Measurements from ENCODE around the gene GABRG3.
"Not testable (repeated sequence)": the region's sequence is repeated elsewhere in the genome, so short reads cannot be mapped to it uniquely, and the experiment has no call there.

Gene GABRG3

DNA sequence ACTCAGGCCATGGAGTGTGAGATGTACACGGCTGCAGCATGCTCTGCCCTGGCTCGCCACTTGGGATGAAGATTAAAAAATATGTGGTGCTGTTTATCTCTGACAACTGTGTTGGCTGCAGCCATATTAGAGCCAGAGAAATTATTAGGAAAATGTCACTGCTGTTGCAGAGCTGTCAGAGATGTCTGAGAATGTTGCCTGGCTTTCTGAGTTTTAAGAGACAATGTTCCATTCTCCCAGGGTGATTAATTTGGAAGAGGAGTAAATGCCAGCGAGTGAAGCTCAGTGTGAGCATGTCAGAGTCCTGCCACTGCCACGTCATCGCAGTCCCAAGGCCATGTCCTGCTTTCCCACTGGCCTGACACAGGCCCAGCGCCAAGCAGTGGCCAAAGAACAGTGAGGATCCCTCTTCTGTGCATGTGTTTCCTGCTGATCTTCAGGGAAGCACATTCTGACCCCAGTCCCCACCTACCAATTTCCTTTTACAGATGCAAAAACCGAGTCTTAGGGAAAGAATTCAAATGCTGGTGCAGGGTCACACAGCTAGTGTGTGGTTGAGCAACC is 370.9 kb downstream of the GABRG3 start:
- DNase-seq (ENCODE audit: low read depth): no peak

DNA sequence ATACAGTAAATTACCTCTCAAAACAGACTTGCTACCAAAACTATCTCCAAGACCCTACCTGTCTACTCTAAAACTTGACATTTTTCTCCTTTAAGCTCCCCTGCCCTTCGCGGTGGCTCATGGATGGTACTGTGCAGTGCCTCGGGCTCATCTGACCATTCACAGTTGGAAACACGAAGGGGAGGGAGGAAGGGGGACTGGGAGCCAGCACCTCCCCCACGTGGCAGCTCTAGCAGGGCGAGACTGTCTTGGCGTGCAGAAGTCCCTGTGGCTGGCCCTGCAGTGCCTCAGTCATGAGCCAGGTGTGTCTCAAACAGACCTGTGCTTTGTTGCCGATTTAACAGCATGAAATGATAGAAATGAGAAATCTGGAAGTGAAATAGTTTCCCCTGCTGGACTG is 372.0 kb downstream of the GABRG3 start:
- no peak for DNase-seq (ENCODE audit: low read depth)

DNA sequence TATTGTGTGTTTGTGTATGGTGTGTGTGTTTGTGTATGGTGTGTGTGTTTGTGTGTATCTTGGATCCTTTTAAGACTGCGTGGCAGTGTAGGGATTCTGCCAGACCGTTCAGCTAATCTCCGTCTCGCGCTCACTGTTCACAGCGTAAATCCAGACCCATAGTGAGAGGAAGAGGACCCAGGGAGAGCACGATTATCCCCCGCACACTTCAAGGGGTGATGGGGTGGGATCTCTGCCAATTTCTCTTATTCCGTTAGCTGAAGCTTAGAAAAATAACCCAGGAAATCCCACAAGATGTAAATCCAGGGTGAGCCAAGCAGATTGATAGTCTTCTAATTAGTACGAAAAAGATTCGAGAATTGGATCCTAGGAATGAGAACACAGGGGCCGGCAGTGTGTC is 381.2 kb downstream of the GABRG3 start:
- no peak for DNase-seq (ENCODE audit: low read depth)

DNA sequence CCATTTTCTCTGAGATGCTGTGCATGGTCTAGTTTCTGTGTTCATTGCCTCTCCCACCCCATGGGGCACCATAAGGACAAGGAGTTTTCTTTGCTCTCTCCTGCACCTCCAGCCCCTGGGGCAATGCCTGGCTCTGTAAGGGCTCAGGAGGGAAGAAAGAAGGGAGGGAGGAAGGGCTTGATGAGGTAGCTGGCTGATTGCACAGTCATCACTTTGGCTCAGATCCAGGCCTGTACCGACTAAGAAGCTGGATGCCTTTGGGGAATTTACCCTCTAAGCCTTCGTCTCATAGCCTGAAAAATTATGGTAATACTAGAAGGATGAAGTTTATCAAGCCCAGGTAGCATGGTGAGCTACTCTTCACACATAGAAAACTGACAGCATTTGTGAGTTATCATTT is 382.9 kb downstream of the GABRG3 start:
- DNase-seq (ENCODE audit: low read depth): no peak

DNA sequence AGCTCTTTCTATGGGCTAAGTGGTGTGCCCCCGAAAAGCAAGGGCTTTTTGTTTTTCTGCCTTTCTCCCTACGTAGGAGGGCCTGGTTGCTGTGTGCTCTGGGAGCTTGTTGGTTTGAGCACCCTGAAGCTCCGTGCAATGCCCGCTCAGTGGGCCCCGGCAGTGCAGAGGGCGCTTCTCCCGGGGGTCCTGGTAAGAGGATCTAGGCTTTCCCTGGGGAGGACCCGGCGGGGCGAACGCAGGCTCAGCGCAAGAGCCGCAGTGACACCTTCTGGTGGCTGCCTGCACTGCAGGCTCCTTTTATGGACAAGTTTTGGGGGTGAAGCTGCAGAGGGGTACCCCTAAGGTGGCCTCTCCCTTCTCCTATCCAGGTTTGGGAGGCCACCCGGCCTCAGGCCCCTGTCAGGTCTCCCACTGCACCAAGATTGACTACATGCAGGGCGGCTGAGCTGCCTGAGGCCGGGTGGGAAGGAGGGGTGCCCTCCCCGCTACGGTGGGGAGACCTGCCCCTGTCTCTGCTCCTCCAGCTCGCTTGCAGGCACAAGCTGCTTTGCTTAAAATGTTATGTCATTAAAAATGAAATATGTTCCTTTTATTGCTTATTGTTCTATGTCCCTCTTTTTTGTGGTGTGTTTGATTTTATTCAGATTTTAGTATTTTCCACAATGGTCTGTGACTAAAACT is 387.9 kb downstream of the GABRG3 start:
- DNase-seq (ENCODE audit: low read depth): no peak

DNA sequence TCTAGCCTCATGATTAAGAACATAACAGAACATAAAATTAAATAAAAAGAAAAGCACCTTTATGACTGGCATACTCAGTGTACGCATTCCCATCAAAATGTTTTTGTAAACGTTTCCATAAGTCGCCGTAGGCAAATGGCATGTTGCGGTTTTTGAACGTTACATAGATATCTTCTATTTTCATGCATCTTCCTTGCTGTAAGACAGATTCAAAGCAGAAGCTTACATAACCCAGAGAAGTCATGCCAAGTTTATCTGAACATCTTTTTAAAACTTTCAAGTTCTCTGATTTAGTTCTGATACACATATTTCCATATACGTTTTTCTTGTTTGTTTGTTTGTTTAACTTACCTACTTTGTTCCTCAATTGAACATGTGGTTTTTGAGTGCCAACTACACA is 388.6 kb downstream of the GABRG3 start:
- no peak for DNase-seq (ENCODE audit: low read depth)

DNA sequence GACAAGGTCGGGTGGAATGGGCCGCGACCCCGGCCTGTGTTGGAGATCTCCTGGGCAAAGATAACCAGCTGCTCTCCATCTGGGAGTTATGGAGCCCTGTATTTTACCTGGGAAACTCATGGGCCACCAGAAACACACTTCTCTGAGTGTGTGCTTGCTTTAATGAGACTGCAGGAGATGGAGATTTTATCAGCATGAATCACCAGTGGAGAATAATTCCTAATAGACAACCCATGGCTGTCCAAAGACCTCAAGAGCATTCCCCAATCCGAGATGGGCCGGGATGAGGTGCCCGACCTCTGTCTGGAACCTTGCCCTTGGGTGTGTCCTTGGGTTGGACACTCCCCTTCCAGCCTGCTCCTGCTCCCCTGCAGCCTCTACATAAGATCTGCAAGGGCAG is 389.3 kb downstream of the GABRG3 start:
- no peak for DNase-seq (ENCODE audit: low read depth)

DNA sequence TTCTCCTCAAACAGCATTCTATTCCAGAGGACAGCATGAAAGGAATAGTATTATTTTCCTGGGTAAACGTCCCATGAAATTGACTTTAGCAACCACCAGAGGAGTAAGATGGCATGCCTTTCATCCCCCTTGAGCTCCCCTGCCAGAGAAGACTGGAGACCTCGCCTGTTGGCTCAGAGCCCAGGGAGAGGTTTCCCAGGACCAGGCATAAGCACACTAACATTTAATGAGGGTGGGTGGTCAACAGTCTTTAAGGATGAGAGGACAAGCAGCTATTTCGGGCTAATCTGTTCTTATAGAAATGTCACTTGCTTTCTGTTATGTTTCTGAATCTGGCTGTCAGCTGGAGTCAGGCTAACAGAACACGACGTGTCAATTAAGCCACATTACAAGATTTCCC is 390.5 kb downstream of the GABRG3 start:
- DNase-seq (ENCODE audit: low read depth): no peak

DNA sequence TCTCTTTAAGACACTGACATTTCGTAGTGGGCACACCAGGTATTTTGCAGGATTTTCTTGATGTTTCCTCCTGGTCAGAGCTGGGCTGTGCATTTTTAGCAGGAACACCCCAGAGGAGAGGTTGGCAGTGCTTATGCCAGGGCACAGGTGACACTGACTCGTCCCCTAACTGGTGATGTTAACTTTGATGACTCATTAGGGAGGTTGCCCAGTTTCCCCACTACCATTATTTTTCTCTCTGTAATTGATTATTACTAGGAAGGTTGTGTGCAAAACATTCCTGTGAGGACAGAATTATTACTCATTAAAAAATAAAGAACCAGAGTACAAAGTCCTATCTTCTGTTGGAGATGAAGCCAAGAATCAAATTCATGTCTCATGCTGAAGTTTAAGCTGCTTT is 394.5 kb downstream of the GABRG3 start:
- DNase-seq (ENCODE audit: low read depth): no peak

DNA sequence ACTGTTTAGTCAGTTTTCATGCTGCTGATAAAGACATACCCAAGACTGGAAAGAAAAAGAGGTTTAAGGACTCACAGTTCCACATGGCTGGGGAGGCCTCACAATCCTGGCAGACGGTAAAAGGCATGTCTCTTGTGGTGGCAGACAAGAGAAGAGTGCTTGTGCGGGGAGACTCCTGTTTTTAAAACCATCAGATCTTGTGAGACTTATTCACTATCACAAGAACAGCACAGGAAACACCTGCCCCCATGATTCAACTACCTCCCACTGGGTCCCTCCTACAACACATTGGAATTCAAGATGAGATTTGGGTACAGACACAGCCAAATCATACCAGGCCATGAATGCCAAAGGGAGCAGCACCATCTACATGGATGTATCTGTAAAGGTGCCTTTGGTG is 406.4 kb downstream of the GABRG3 start:
- not testable (repeated sequence) for DNase-seq (ENCODE audit: low read depth)

DNA sequence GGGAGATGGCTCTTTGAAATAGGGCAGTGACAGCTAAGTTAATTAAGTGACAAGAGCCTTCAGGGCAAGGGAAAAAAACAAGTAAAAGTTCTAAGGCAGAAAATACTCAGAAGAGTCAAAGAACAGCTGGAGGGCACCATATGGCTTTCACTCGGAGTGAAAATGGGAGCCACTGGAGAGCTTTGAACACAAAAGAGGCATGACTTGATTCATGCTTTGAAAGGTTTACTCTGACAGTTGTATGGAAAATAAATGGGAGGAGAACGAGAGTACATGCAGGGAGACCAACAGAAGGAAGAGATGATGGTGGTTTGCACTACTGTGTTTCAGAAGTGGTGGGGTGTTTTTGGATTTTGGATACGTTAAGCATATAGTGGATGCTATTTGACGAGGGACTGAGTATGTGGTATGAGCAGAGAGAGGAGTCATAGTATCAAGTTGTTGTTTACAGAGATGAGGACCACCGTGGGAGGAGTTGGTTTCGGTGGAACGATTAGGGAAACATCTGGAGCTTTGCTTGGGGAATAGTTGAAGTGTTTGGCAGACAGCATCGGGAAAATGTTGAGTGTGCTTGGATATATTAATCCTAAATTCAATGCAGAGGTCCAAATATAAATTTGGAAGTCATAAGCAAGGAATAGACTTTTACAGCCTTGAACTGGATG is 411.5 kb downstream of the GABRG3 start:
- no peak for DNase-seq (ENCODE audit: low read depth)

DNA sequence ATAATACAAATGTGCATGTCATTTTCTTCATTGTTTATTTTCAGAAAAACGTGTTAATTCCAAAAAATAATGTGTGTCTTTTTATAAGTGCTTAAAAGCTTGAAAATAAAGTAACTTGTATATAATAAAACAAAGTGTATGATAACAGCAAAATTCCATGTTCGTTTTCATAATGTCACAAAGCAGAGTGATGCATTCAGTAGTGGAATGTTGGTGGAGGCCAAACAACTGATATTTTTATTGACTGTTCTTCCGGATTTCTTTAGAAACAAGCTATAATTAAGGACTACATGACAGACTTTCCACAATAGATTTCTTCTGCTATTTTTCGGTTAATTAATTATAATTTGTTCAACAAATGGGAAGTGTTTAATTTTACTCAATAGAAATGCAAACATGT is 412.7 kb downstream of the GABRG3 start:
- no peak for DNase-seq (ENCODE audit: low read depth)

DNA sequence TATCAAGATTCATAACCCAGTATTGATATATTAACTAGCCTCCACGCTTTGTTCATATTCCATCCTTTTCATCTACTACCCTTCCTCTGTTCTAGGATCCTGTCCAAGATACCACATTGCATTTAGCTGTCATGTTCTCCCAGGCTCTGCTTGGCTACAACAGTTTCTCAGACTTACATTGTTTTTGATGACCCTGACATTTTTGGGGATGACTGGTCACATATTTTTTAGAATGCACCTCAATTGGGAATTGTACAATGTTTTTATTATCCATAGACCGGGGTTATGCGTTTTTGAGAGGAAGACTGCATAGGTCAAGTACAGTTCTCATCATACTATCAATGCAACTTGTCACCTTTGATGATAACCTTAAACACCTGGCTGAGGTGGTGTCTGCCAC is 421.2 kb downstream of the GABRG3 start:
- DNase-seq (ENCODE audit: low read depth): no peak

DNA sequence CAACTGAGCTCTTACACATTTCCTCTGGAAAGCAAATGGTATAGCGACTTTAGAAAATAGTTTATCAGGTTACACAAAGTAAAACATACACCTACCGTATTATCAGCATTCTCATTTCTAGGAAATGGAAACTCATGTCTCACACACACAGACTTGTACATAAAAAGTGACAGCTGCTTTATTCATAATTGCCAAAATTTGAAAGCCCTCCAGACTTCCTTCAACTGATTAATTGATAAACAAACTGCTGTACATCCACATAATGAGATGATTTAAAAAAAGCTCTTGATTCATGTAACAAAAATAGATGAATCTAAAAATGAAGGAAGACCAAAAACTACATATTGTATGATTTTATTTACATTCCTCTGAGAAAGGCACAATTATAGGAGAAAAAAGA is 425.5 kb downstream of the GABRG3 start:
- DNase-seq (ENCODE audit: low read depth): no peak

DNA sequence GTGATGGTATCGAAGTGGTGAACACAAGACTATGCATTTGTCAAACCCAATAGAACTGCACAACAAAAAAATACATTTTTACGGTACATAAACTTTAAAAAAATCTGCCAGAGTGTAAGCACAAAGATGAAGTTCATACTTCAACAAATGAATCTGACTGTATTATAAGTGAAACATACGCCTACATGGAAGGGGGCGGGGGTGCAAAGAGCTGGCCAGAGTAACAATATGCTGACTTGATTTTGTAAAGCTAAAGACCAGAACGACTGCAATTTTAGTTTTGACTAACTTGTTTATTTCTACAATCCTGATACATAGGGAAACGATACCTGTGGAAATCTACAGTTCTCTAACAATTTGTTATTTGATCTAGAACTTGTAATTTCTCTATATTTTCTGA is 426.0 kb downstream of the GABRG3 start:
- DNase-seq (ENCODE audit: low read depth): no peak

DNA sequence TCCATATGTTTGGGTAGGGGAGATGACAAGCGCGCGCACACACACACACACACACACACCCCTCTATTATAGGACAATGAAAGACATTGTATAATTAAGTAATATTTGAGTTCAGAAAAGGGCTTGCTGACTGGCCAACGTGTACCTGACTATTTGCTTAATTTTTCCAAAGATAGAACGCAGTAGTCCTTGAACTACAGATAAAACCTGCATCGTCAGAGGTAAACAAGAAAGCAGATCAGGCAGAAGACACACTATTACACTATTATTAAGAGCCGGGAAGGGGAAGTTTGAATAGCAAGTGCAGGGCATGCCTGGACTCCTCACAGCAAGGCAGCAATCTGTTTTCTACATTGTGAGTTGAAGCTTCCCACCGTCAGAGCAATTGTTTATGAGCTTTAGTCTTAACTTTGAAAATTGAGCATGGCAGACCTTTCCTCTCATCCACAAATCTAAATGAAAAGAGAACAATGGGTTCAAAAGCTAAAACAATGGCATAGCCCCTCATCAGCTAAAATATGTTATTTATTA is 427.7 kb downstream of the GABRG3 start:
- no peak for DNase-seq (ENCODE audit: low read depth)

DNA sequence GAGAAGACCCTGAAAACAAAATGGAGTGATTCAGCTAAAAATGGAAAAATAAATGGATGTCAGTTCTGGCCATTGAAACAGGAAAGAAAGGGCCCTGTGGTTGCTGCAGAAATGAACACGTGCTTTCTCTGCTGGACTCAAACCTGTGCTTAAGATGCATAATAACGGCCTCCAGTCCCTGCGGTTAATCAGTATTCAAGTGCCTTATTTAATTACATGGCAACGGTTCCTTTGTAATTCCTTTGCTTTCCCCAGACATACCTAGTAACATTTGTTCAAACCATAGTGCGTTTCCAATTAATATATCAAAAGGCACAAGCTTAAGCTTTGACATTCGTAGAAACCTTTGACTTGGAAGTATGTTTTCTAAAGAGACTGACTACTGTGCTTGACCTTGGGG is 428.3 kb downstream of the GABRG3 start:
- DNase-seq (ENCODE audit: low read depth): no peak

DNA sequence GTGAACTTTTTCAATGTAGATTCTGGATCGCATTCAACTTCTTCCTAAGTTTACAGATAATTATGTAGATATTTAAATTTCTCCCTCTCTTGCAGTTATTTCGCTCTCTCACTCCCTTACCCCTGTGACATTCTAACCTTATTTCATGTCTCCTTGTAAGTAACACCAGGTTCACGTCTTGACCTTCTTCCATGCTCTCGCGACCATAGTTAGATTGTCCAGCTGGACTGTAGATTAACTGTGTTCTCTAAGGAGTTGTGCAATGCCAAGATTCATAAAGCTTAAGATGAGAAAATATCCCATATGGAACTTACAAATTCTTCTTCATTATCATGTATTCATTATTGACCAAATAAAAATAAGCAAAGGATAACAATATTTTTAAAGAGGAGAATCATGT is 430.5 kb downstream of the GABRG3 start:
- DNase-seq (ENCODE audit: low read depth): no peak

DNA sequence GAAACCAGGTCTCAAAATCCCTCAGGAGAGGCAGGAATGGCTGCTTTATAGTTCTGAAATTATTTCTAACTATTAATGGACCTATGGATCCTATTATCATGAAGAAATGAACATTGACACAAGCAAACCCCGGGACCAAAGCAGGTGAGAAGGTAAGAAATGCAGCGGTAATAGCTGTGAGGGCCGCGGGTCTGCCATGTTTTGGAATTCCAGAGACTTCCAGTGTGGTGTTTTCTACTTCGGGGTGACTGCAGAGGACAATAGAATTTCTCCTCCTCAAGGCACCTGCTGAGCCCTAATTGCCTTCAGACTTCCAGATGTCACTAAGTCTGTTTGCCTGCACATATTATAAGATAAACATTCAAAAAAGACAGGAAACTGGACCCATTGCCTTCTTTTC is 437.4 kb downstream of the GABRG3 start:
- DNase-seq (ENCODE audit: low read depth): no peak

DNA sequence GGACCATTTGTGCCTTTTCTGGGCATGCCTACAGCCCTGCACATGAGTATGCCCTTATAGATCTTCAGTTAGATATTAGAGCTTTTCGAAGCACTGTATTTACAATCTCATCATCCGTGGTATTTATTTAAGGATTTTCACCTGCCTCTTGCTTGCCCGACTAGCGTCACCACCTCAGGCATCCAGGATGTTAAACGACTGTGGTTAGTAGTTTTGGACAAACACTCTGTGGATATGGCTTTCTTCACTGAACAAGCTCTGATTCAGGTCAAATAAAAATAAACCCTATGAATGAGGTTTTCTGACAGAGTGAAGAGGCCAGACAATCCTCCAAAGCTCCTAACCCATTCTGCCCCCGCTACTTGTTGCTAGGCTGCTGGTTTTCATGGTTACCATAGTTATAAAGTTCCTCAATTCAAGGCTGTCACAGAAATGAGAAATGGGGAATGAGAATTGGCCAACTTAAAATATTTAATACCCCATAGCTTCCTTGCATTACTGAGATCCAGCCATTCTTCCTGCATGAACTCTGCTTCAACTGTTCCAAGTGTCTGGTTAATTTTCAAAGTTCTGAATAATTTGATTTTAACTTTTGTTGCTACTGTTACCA is 440.1 kb downstream of the GABRG3 start:
- no peak for DNase-seq (ENCODE audit: low read depth)

DNA sequence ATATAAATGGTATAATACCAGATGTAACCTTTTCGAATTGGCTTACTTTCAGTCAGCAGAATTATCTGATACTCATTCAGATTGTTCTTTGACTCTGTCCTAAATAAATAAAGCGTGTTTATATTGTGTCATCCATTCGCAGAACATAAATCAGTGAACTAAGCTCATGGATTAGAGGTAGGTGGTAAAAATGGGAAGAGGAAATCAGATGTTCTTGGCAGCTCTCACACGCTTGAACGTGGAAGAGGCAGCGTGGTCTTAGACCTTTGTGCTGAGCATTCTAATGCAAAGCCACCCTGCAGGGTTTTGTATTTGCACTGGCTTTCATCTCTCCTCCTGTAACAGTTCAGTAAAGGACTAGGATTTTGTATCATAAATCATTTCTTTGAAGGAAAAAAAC is 441.4 kb downstream of the GABRG3 start:
- no peak for DNase-seq (ENCODE audit: low read depth)

DNA sequence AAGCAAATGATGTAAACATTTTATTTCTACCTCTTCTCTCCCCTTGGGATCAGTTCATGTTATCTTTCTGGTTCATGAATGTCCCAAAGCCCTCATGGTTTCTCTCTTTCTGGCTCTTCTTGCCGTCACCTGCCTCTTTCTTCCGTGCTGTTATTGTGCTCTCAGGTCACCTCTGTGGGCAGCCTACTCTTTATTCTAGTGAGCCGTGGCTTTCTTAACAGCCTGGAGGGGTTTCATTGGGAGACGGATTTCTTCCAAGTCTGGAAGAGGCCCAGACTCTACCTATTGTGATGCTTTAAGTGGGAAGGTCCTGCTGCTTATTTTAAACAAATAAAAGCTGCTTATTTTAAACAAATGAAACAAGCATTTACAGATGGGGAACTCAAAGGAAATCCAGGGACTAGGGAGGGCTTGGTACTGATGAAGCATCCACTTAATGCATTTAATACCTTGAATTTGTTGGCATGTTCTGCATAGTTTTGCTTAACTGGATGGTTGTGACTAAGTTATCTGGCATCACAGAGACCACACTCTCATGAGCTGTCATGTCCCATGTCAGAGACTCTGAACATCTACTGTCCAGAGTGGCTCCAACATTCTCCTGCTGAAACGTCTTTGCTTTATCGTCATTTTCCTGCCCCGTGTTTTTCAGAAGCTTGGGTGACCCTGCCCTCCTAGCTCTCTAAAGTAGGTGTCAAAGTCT is 443.3 kb downstream of the GABRG3 start:
- no peak for DNase-seq (ENCODE audit: low read depth)

DNA sequence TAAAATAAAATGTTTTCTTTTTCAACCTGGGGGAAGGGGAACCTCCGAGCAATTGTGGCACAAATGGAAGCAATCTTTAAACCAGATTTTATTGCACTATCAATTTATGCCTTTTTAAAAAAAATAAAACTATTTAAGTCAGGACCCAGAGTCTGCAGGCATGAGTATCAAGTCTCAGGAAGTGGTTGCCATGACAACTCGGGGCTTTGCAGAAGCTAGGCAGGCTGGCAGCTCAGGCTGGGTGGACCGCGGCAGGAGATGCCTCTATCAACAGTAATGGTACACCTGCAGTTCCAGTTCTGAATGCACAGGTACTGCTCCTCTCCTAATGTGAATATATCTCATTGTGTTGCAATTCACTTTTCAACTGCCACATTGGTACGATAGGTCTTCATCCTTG is 447.7 kb downstream of the GABRG3 start:
- DNase-seq (ENCODE audit: low read depth): no peak

Measured in stromal cell of bone marrow (primary cell).